ENCODE results near the gene CTNNBL1.

Gene CTNNBL1

GRCh38 chr20:37888641-37889040, 194.8 kb downstream of the CTNNBL1 start:
- H3K9me3 ChIP-seq: no peaks in the 10 kb centered on the region
- H3K27ac ChIP-seq: no peak overlapping the region
- no peaks in the 10 kb centered on the region for H3K36me3 ChIP-seq
- no peak for DNase-seq
- peaks cover 0 to 20% of the 10 kb centered on the region in 2 donors for H3K27me3 ChIP-seq
- intact Hi-C loops (cut with DNase I; ENCODE audit: low total_unique reads): no loop called here
- H3K4me1 ChIP-seq: no peaks in the 10 kb centered on the region
- TF ChIP-seq CTCF (IDR thresholded peaks at IDR 0.05): no peak
- no peak overlapping the region for H3K4me3 ChIP-seq

- Histone ChIP-seq H3K27ac (no peak overlapping the region), H3K4me1 (no peaks in the 10 kb centered on the region), H3K9me3 (no peaks in the 10 kb centered on the region), H3K4me3 (no peak overlapping the region), H3K36me3 (no peaks in the 10 kb centered on the region), H3K27me3 (peaks cover 0 to 7% of the 10 kb centered on the region in 2 donors)
- no peak for TF ChIP-seq CTCF (IDR thresholded peaks at IDR 0.05)
- intact Hi-C loops (cut with DNase I; ENCODE audit: low total_unique reads): no loop called here
- no peak for DNase-seq
Observed at GRCh38 chr20:37890108-37890507, 196.3 kb downstream of the CTNNBL1 start.

GRCh38 chr20:37890643-37891042, 196.8 kb downstream of the CTNNBL1 start:
- Histone ChIP-seq H3K4me3 (no peak overlapping the region), H3K4me1 (no peaks in the 10 kb centered on the region), H3K36me3 (no peaks in the 10 kb centered on the region), H3K27me3 (peaks cover 0 to 7% of the 10 kb centered on the region in 2 donors), H3K27ac (no peak overlapping the region), H3K9me3 (no peaks in the 10 kb centered on the region)
- DNase-seq: no peak
- TF ChIP-seq CTCF (IDR thresholded peaks at IDR 0.05): no peak
- intact Hi-C loops (cut with DNase I; ENCODE audit: low total_unique reads): no loop called here

- Histone ChIP-seq H3K27me3 (no peaks in the 10 kb centered on the region), H3K36me3 (no peaks in the 10 kb centered on the region), H3K9me3 (no peaks in the 10 kb centered on the region), H3K27ac (no peak overlapping the region), H3K4me1 (no peaks in the 10 kb centered on the region), H3K4me3 (no peak overlapping the region)
- TF ChIP-seq CTCF (IDR thresholded peaks at IDR 0.05): no peak
- DNase-seq: no peak
- intact Hi-C loops (cut with DNase I; ENCODE audit: low total_unique reads): no loop called here
Observed at GRCh38 chr20:37892001-37892400, 198.2 kb downstream of the CTNNBL1 start.

- no peak overlapping the region for H3K27ac ChIP-seq
- no peak for DNase-seq
- no peaks in the 10 kb centered on the region for H3K36me3 ChIP-seq
- intact Hi-C loops (cut with DNase I; ENCODE audit: low total_unique reads): no loop called here
- peaks cover 0 to 9% of the 10 kb centered on the region in 2 donors for H3K27me3 ChIP-seq
- no peak for TF ChIP-seq CTCF (IDR thresholded peaks at IDR 0.05)
- H3K9me3 ChIP-seq: no peaks in the 10 kb centered on the region
- no peaks in the 10 kb centered on the region for H3K4me1 ChIP-seq
- H3K4me3 ChIP-seq: no peak overlapping the region
Observed at GRCh38 chr20:37893566-37894241, 199.9 kb downstream of the CTNNBL1 start.

- H3K4me3 ChIP-seq: no peak overlapping the region
- no peak overlapping the region for H3K27ac ChIP-seq
- H3K27me3 ChIP-seq: peaks cover 0 to 9% of the 10 kb centered on the region in 2 donors
- no peak for DNase-seq
- no peak for TF ChIP-seq CTCF (IDR thresholded peaks at IDR 0.05)
- no peaks in the 10 kb centered on the region for H3K9me3 ChIP-seq
- H3K36me3 ChIP-seq: no peaks in the 10 kb centered on the region
- intact Hi-C loops (cut with DNase I; ENCODE audit: low total_unique reads): no loop called here
- no peaks in the 10 kb centered on the region for H3K4me1 ChIP-seq
Observed at GRCh38 chr20:37894454-37894853, 200.6 kb downstream of the CTNNBL1 start.
